ENCODE results near the gene MAN1C1. TPM values are rescaled to one million over a fixed set of nuclear protein-coding genes. Genes with fewer than 3 reads are reported as not detected.
"Not testable (repeated sequence)": the region's sequence is repeated elsewhere in the genome, so short reads cannot be mapped to it uniquely, and the experiment has no call there.

The MAN1C1 gene
- total RNA-seq, 1 donor from 2014 or later = 5.0 TPM

GRCh38 chr1:25689686-25690381 lies 73.2 kb downstream of the MAN1C1 start:
- H3K27ac Mint-ChIP-seq = no peak overlapping the region
- no peak overlapping the region for H3K4me3 Mint-ChIP-seq (ENCODE audit: low read depth)
- no peak for DNase-seq (ENCODE audit: low spot score)
- peaks cover 61% of the 10 kb centered on the region for H3K27me3 Mint-ChIP-seq (ENCODE audit: low read depth)
- H3K4me1 Mint-ChIP-seq (ENCODE audit: low read depth) = no peaks in the 10 kb centered on the region
- intact Hi-C loops (cut with micrococcal nuclease) = no loop called here
- no peaks in the 10 kb centered on the region for H3K36me3 Mint-ChIP-seq (ENCODE audit: low read depth)
- H3K9me3 Mint-ChIP-seq = no peaks in the 10 kb centered on the region

GRCh38 chr1:25690396-25690956 lies 73.9 kb downstream of the MAN1C1 start:
- H3K36me3 Mint-ChIP-seq (ENCODE audit: low read depth) = no peaks in the 10 kb centered on the region
- peaks cover 59% of the 10 kb centered on the region for H3K27me3 Mint-ChIP-seq (ENCODE audit: low read depth)
- intact Hi-C loops (cut with micrococcal nuclease) = no loop called here
- no peak for DNase-seq (ENCODE audit: low spot score)
- no peaks in the 10 kb centered on the region for H3K9me3 Mint-ChIP-seq
- no peak overlapping the region for H3K27ac Mint-ChIP-seq
- H3K4me3 Mint-ChIP-seq (ENCODE audit: low read depth) = no peak overlapping the region
- peaks cover 1% of the 10 kb centered on the region for H3K4me1 Mint-ChIP-seq (ENCODE audit: low read depth)

- no peaks in the 10 kb centered on the region for H3K36me3 Mint-ChIP-seq (ENCODE audit: low read depth)
- H3K27ac Mint-ChIP-seq = no peak overlapping the region
- peaks cover 62% of the 10 kb centered on the region for H3K27me3 Mint-ChIP-seq (ENCODE audit: low read depth)
- H3K9me3 Mint-ChIP-seq = no peaks in the 10 kb centered on the region
- peaks cover 8% of the 10 kb centered on the region for H3K4me1 Mint-ChIP-seq (ENCODE audit: low read depth)
- intact Hi-C loops (cut with micrococcal nuclease) = no loop called here
- H3K4me3 Mint-ChIP-seq (ENCODE audit: low read depth) = no peak overlapping the region
- DNase-seq (ENCODE audit: low spot score) = no peak
Measured at GRCh38 chr1:25691211-25691610, 74.6 kb downstream of the MAN1C1 start.

- no peak for DNase-seq (ENCODE audit: low spot score)
- Mint-ChIP-seq H3K27ac (no peak overlapping the region), H3K27me3 (ENCODE audit: low read depth) (peaks cover 66% of the 10 kb centered on the region), H3K9me3 (no peaks in the 10 kb centered on the region), H3K36me3 (ENCODE audit: low read depth) (no peaks in the 10 kb centered on the region), H3K4me3 (ENCODE audit: low read depth) (no peak overlapping the region), H3K4me1 (ENCODE audit: low read depth) (peaks cover 18% of the 10 kb centered on the region)
- intact Hi-C loops (cut with micrococcal nuclease) = no loop called here
Measured at GRCh38 chr1:25692560-25692959, 76.0 kb downstream of the MAN1C1 start.

- Mint-ChIP-seq H3K36me3 (ENCODE audit: low read depth) (no peaks in the 10 kb centered on the region), H3K4me3 (ENCODE audit: low read depth) (no peak overlapping the region), H3K4me1 (ENCODE audit: low read depth) (peaks cover 27% of the 10 kb centered on the region), H3K9me3 (no peaks in the 10 kb centered on the region), H3K27ac (no peak overlapping the region), H3K27me3 (ENCODE audit: low read depth) (peaks cover 60% of the 10 kb centered on the region)
- intact Hi-C loops (cut with micrococcal nuclease) = loop anchor here (5.0 kb wide), 1 partner anchor 72 kb away; no protein-coding TSS in a partner anchor
- no peak for DNase-seq (ENCODE audit: low spot score)
Measured at GRCh38 chr1:25694167-25695007, 77.8 kb downstream of the MAN1C1 start.

GRCh38 chr1:25695090-25695770 lies 78.6 kb downstream of the MAN1C1 start:
- H3K27me3 Mint-ChIP-seq (ENCODE audit: low read depth) = peaks cover 64% of the 10 kb centered on the region
- H3K27ac Mint-ChIP-seq = no peak overlapping the region
- intact Hi-C loops (cut with micrococcal nuclease) = loop anchor here (5.0 kb wide), 1 partner anchor 73 kb away; no protein-coding TSS in a partner anchor
- DNase-seq (ENCODE audit: low spot score) = no peak
- H3K36me3 Mint-ChIP-seq (ENCODE audit: low read depth) = no peaks in the 10 kb centered on the region
- no peaks in the 10 kb centered on the region for H3K9me3 Mint-ChIP-seq
- no peak overlapping the region for H3K4me3 Mint-ChIP-seq (ENCODE audit: low read depth)
- H3K4me1 Mint-ChIP-seq (ENCODE audit: low read depth) = peaks cover 27% of the 10 kb centered on the region

- H3K4me1 Mint-ChIP-seq (ENCODE audit: low read depth) = peaks cover 27% of the 10 kb centered on the region
- intact Hi-C loops (cut with micrococcal nuclease) = loop anchor here (2.0 to 5.0 kb wide), 2 partner anchors 19 to 74 kb away; no protein-coding TSS in a partner anchor
- H3K4me3 Mint-ChIP-seq (ENCODE audit: low read depth) = no peak overlapping the region
Measured at GRCh38 chr1:25695771-25696311, 79.2 kb downstream of the MAN1C1 start.

GRCh38 chr1:25696643-25697042 lies 80.1 kb downstream of the MAN1C1 start:
- H3K4me1 Mint-ChIP-seq (ENCODE audit: low read depth) = peaks cover 27% of the 10 kb centered on the region
- peaks cover 57% of the 10 kb centered on the region for H3K27me3 Mint-ChIP-seq (ENCODE audit: low read depth)
- not testable (repeated sequence) for DNase-seq (ENCODE audit: low spot score); H3K4me3 Mint-ChIP-seq (ENCODE audit: low read depth); H3K36me3 Mint-ChIP-seq (ENCODE audit: low read depth); H3K27ac Mint-ChIP-seq; H3K9me3 Mint-ChIP-seq
- intact Hi-C loops (cut with micrococcal nuclease) = loop anchor here (2.0 to 5.0 kb wide), 2 partner anchors 20 to 74 kb away; no protein-coding TSS in a partner anchor

More at GRCh38 chr1:25695771-25696311, 79.2 kb downstream of the MAN1C1 start:
- H3K9me3 Mint-ChIP-seq = no peaks in the 10 kb centered on the region
- H3K36me3 Mint-ChIP-seq (ENCODE audit: low read depth) = no peaks in the 10 kb centered on the region
- H3K27me3 Mint-ChIP-seq (ENCODE audit: low read depth) = peaks cover 63% of the 10 kb centered on the region
- no peak for DNase-seq (ENCODE audit: low spot score)
- no peak overlapping the region for H3K27ac Mint-ChIP-seq

GRCh38 chr1:25697435-25698217 lies 81.0 kb downstream of the MAN1C1 start:
- Mint-ChIP-seq H3K4me1 (ENCODE audit: low read depth) (peaks cover 27% of the 10 kb centered on the region), H3K4me3 (ENCODE audit: low read depth) (no peak overlapping the region), H3K36me3 (ENCODE audit: low read depth) (no peaks in the 10 kb centered on the region), H3K27ac (no peak overlapping the region), H3K27me3 (ENCODE audit: low read depth) (peaks cover 60% of the 10 kb centered on the region), H3K9me3 (no peaks in the 10 kb centered on the region)
- intact Hi-C loops (cut with micrococcal nuclease) = loop anchor here (2.0 to 5.0 kb wide), 2 partner anchors 21 to 75 kb away; no protein-coding TSS in a partner anchor
- no peak for DNase-seq (ENCODE audit: low spot score)

- Mint-ChIP-seq H3K27me3 (ENCODE audit: low read depth) (peaks cover 60% of the 10 kb centered on the region), H3K4me3 (ENCODE audit: low read depth) (no peak overlapping the region), H3K36me3 (ENCODE audit: low read depth) (no peaks in the 10 kb centered on the region), H3K9me3 (no peaks in the 10 kb centered on the region), H3K27ac (no peak overlapping the region), H3K4me1 (ENCODE audit: low read depth) (peaks cover 27% of the 10 kb centered on the region)
- intact Hi-C loops (cut with micrococcal nuclease) = loop anchor here (5.0 kb wide), 1 partner anchor 76 kb away; no protein-coding TSS in a partner anchor
- DNase-seq (ENCODE audit: low spot score) = no peak
Measured at GRCh38 chr1:25698252-25698651, 81.7 kb downstream of the MAN1C1 start.

- not testable (repeated sequence) for DNase-seq (ENCODE audit: low spot score); H3K4me3 Mint-ChIP-seq (ENCODE audit: low read depth); H3K27ac Mint-ChIP-seq; H3K36me3 Mint-ChIP-seq (ENCODE audit: low read depth); H3K9me3 Mint-ChIP-seq
- H3K27me3 Mint-ChIP-seq (ENCODE audit: low read depth) = peaks cover 57% of the 10 kb centered on the region
- peaks cover 29% of the 10 kb centered on the region for H3K4me1 Mint-ChIP-seq (ENCODE audit: low read depth)
- intact Hi-C loops (cut with micrococcal nuclease) = loop anchor here (5.0 kb wide), 1 partner anchor 77 kb away; no protein-coding TSS in a partner anchor
Measured at GRCh38 chr1:25699059-25699458, 82.5 kb downstream of the MAN1C1 start.
